GM10266 (cell line): Measurements from ENCODE around the gene GCFC2.
A peak's percentile ranks its signal among the peaks of the same experiment; 100 is the strongest.

Source experiments
- DNase-seq: peaks from one replicate; pipeline ENCODE4 v3.0.0; 2012; ENCODE audit errors: extremely low spot score
- TF ChIP-seq, protein P1 (sequence below): IDR thresholded peaks from 2 replicates; pipeline ENCODE4 v1.5.1; 2012; ENCODE audit warnings: mild to moderate bottlenecking, low read depth; ENCODE audit not compliant: control insufficient read depth, insufficient read depth; ENCODE audit errors: missing control alignments

GCFC2 gene

DNA sequence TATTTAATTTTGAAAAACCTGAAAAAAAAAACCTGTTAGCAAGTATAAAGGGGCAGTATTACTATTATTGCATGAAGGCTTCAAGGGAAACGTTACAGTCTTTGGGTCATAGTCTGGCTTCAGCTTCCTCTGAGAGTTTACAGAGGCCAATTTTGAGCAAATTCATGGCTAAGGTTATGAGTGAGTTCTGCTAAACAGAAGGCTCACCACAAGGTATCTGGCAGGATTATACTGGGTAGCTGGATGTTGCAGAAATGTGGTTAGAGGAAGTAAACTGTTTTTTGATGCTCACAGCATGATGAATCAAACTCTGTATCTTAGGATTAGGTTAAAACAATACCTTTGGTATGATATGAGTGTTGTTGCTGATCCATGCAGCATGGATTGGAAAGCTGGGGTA lies 54.9 kb downstream of the GCFC2 start:
- DNase-seq, result no peak
- TF ChIP-seq, protein P1, sequence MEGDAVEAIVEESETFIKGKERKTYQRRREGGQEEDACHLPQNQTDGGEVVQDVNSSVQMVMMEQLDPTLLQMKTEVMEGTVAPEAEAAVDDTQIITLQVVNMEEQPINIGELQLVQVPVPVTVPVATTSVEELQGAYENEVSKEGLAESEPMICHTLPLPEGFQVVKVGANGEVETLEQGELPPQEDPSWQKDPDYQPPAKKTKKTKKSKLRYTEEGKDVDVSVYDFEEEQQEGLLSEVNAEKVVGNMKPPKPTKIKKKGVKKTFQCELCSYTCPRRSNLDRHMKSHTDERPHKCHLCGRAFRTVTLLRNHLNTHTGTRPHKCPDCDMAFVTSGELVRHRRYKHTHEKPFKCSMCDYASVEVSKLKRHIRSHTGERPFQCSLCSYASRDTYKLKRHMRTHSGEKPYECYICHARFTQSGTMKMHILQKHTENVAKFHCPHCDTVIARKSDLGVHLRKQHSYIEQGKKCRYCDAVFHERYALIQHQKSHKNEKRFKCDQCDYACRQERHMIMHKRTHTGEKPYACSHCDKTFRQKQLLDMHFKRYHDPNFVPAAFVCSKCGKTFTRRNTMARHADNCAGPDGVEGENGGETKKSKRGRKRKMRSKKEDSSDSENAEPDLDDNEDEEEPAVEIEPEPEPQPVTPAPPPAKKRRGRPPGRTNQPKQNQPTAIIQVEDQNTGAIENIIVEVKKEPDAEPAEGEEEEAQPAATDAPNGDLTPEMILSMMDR, result no peak

DNA sequence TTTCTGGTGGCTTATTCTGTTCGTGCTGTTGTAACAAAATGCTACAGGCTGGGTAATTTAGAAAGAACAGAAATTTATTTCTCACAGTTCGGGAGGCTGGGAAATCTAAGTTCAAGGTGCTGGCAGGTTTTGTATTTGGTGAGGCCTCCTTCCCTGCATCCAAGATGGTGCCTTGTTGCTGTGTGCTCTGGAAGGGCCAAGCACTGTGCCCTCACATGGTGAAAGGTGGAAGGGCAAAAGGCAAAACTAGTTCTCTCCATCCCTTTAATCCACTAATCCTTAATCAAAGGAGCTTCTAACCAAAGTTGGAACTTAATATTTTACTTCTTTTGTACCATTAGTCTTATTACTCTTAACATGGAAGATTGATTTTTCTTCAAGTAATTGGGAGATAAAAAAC lies 56.7 kb downstream of the GCFC2 start:
- TF ChIP-seq, protein P1, result no peak
- DNase-seq, result no peak

DNA sequence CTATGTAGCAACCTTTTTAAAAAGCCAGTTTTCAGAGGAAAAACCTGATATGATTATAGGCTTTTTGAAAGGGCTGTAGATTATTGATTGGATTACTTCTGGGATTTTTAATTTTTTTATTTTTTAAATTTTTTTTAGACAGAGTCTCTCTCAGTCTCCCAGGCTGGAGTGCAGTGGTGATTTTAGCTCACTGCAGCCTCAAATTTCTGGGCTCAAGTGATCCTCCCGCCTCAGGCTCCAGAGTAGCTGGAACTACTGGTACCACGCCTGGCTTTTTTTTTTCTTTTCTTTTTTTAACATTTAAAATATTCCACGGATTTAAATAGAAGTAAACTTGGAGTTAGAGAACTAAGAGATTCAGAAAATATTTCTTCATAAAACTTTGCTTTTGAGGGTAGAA lies 62.9 kb downstream of the GCFC2 start:
- no peak for DNase-seq
- TF ChIP-seq, protein P1, result no peak

DNA sequence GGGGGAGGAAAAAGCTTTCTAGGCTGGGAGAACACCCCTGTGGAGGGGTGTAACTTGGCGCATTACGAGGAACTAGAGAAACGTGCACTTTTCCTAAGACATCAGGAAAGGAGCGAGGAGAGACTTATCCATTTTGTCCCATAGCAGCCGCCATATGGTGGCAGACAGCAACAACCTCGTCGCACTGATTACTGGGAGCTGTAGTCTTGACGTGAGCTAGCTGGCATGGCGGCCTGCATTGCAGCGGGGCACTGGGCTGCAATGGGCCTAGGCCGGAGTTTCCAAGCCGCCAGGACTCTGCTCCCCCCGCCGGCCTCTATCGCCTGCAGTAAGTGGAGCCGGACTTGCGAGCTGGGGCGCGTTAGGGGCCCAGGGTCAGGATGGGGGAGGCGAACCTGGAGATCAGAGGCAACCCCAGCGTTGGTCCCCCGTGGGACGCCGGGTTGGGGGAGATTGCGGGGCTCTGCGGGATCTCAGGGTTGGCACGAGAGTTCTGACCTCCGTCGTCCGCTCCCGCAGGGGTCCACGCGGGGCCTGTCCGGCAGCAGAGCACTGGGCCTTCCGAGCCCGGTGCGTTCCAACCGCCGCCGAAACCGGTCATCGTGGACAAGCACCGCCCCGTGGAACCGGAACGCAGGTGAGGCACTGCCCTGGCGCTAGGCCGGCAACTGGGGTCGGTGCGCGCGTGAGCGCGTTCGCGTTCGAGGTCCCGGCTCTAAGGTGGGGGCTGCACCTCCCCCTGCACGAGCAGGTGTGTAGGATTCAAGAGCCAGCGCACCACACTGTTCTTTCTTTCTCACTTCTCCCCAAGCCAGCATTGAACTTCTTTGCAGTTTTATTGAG lies 63.9 kb downstream of the GCFC2 start, which contains the start of gene MRPL19:
Gene MRPL19, plus strand, starts transcription at position 201 of the 843 bp plus-strand sequence. Its CDS starts 25 bp downstream, at position 226.
- TF ChIP-seq, protein P1, result no peak
- DNase-seq, result peak; percentile 88

DNA sequence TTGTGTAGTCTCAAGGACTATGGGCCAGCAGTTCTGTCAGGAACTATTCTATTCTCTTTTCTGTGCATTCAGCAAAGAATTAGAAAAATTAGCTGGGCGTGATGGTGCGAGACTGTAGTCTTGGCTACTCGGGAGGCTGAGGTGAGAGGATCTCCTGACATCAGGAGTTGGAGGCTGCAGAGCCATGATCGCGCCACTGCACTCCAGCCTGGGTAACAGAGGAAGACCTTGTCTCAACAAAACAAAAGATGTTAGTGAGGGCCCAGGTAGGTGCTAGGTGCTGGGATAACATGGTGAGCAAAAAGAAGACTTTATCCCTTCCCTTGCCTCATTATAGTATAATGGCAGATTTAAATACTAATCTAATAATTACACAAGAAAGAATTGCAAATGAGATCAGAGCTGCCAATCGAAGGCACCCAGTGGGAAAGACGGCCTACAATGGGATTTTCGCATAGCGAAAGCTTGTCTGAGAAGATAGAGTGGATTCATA lies 64.6 kb downstream of the GCFC2 start:
- TF ChIP-seq, protein P1, result no peak
- DNase-seq, result no peak

DNA sequence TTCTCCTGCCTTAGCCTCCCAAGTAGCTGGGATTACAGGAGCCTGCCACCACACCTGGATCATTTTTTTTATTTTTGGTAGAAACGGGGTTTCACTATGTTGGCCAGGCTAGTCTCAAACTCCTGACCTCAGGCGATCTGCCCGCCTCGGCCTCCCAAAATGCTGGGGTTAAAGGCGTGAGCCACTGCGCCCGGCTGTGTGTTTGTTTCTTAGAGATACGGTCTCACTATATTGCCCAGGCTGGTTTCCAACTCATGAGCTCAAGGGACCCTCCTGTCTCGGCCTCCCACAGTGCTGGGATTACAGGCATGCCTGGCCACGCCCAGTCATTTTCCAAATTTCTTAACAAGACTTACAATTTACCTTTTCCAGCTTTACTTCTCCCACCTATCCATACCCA lies 65.1 kb downstream of the GCFC2 start:
- TF ChIP-seq, protein P1, result no peak
- no peak for DNase-seq

DNA sequence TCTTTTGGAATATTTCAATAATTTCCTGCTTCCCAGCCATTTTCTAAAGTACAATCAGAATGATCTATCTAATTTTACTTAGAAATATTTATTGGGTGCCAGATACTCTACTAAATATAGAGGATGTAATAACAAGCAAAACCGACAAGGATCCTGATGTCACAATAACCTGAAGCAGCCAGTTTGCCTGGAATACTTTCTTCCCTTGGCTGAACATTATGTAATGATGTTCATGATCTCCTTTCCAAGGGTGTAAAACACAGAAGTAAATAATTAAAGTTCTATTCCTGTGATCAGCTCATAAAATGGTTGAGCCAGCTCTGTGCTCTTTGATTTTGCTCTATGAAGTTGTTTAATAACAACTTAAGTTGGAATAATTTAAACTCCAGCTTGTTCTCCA lies 66.7 kb downstream of the GCFC2 start:
- DNase-seq, result no peak
- TF ChIP-seq, protein P1, result no peak
